Gastroesophageal sphincter (tissue), 3 donors: Measurements from ENCODE around the gene OR52J3.

Experiments used
- CTCF ChIP-seq, 4 experiments: fragments of 200-600 bp in 2 of 4; fragments of 450-650 bp in 2 of 4; sonication (generic) in 1 of 4; IDR thresholded peaks; one replicate each; pipeline ENCODE4 v1.5.1; 2017 to 2019; ENCODE audit warnings: antibody characterized with exemption in 4 of 4, mild to moderate bottlenecking in 2 of 4, moderate library complexity in 2 of 4
- EP300 ChIP-seq: sonication (generic); formaldehyde crosslinking; IDR thresholded peaks from one replicate; pipeline ENCODE4 v1.6.1; 2017; ENCODE audit warnings: antibody characterized with exemption, mild to moderate bottlenecking
- POLR2A ChIP-seq, 2 donors: fragments of 450-650 bp; IDR thresholded peaks; one replicate each; pipeline ENCODE4 v1.6.1; 2017; ENCODE audit warnings: antibody characterized with exemption in 2 of 2, mild to moderate bottlenecking in 2 of 2, moderate library complexity in 1 of 2
- POLR2AphosphoS5 ChIP-seq: sonication (generic); formaldehyde crosslinking; IDR thresholded peaks from one replicate; pipeline ENCODE4 v1.6.1; 2017; ENCODE audit warnings: antibody characterized with exemption

DNA sequence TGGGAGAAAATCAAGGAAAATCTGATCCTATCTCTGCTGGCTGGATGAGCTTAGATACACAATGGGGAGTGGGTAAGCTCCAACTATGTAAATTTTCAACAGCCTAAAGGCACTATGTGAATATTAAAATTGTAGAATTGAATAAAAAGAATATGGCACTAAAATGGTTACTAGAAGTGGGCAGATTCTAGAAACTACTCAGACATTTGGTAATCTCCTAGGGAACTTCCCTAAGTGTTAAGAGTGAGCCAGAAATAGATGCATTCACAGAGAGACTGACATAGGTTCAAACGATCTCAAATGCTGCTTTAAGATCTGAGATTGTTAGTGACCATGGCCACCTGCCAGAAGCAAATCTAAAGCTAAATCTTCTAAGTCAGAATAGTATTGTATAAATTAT is 18.7 kb downstream of the OR52J3 start:
- no peak for TF ChIP-seq EP300
- TF ChIP-seq POLR2AphosphoS5: no peak
- TF ChIP-seq CTCF (IDR thresholded peaks at IDR 0.05): no peak
- TF ChIP-seq POLR2A (IDR thresholded peaks at IDR 0.05): no peak
